HG03354 (cell line): ENCODE measurements around the gene NARF.
"Not testable (repeated sequence)": the region's sequence is repeated elsewhere in the genome, so short reads cannot be mapped to it uniquely, and the experiment has no call there.

ENCODE experiments used
- ATAC-seq: cut with Tn5 transposase; IDR thresholded peaks from one replicate; pipeline ENCODE4 v1.9.1; 2021; ENCODE audit warnings: mild to moderate bottlenecking; ENCODE audit not compliant: unreplicated experiment, poor library complexity, severe bottlenecking

The NARF gene

DNA sequence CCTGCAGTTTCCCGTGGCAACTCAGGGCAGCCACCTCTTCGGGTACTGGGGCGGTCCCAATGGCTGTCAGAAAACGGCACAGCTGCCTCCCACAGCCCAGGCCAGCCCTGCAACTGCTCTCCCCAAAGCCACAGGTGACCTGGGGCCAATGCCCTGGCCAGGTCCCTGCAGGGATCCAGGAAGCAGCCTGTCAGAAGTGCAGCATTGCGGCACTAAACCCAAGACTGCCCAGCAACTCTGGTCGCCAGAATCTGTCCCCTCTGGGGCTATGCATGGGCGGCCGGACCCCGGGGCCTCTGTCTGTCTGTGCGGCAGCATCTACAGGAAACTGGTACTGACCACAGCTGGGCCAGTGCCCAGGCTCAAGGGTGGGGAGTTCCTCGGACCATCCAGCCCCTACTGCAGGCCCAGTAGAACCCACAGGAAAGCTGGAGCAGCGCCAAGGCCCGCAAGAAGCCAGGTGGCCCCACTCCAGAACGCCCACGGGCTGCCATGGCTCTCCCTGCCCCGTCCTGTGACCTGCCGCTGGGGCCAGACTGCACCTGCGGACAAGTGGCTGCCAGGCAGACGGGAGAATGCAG lies 13.5 kb upstream of the NARF start:
- ATAC-seq = no peak

DNA sequence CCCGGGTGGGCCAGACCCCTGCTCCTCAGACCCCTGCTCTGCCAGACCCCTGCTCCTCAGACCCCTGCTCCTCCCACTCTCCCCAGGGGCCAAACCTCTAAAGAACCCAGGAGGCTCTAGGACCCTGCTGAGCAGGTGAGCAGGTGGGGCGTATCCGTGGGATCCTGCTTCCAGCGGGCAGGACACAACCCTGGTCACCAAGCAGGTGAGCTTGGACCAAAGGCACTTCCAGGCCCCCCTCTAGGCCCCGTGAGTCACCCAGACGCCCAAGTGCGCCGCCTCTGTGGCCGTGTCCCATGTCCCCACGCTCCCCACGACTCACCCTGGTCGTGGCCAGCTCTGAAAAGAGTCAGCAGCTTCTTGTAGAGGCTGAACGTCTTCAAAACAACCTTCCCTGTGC lies 13.0 kb upstream of the NARF start:
- no peak for ATAC-seq

DNA sequence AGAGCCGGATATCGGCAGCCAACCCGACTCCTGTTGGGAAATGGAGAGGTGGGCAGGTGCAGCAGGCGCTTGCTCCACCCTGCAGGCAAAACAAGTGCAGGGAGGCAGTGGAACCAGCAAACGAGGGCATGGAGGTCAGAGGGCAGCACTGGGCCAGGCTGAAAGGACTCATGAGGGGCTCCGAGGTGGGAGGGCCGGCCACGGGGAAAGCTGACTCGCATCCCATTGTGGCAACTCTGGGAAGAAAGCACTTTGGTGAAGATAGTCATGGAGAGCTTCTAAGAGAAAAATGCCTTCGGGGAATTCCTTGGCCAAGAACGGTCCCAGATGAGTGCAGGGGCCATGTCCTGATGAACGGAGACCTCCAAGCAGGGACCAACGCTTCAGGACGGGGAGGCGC lies 12.4 kb upstream of the NARF start:
- no peak for ATAC-seq

DNA sequence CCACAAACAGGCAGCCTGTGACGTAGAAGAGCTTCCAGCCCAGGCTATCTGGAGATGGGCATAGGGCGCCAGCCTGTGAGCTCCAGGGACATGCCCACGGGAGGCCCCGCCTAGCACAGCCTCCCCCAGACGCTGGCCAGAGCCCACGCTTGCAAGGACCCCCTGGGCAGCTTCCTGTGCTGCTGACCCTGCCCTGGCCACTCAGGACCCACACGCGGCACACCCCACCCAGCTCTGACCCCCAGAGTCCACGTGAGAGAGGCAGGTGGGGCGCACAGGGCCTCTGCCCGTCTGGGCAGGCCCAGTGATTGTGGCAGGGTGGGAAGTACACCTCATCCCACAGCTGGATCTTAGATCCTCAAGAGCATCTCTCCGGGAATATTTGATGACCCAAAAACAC lies 11.9 kb upstream of the NARF start:
- ATAC-seq = no peak

DNA sequence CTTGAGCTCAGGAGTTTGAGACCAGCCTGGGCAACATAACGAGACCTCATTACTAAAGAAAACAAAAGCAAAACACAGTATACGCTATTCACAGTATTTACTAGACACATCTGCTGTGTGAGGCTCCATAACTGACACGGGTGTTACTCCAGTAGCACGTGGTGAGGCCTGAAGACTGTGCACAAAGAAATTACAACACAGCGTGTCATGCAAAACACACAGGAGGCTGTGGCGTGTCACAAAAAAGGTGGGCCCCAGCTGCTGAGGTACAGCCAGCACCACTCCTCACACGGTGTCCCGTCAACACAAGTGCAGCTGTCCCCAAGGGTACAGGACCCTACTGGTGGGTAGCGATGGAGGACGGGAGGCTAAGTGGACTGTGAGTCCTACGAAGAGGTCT lies 10.7 kb upstream of the NARF start:
- ATAC-seq = no peak

DNA sequence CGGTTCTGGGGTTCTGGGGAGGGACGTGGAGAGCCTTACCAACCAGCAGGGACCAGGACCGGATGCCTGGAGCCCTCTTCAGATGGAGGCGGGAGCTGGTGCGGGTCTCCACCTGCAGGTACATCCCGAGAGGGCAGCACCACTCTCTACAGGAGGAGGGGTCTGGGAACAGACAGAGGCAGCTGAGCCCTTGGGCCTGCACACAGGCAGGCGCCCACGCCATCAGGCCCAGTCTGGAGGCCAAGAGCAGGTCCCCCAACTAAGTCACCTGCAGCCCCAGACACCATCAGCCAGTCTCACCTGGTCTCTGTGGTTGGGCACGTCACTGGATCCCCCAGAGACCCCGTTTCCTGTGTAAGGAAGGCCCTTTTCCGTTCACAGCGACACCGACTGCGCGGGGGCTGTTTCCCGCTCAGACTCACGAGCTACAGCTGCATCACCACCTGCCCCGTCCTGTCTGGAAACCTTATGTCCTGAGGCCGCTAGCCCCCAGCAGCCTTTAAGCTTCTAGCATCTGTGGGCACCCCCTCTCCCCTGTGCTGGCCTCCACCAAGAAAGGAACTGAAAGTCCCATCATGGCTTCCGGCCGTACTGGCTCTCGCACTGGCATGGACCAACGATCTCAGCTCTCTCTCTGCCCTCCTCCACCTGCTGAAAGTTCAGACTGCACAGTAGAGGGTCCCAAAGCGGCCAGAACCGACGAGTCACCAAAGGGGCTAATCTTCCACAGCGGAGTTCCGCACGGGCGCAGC lies 9.2 kb upstream of the NARF start:
- ATAC-seq = peak; percentile 66

DNA sequence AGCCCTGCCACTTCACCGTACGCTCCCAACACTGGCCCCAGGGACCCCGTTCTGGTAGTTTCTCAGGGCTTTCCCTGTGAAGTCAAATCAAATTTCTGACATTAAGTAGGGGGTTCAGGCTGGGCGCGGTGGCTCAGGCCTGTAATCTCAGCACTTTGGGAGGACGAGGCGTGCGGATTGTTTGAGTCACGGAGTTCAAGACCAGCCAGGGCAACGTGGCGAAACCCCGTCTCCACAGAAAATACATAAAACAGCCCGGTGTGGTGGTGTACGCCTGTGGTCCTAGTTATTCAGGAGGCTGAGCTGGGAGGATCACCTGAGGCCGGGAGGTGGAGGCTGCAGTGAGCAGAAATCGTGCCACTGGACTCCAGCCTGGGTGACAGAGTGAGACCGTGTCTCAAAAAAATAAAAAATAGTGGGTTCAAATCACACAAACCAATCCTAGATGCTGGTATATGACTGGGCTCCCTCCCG lies 8.6 kb upstream of the NARF start:
- ATAC-seq = no peak

DNA sequence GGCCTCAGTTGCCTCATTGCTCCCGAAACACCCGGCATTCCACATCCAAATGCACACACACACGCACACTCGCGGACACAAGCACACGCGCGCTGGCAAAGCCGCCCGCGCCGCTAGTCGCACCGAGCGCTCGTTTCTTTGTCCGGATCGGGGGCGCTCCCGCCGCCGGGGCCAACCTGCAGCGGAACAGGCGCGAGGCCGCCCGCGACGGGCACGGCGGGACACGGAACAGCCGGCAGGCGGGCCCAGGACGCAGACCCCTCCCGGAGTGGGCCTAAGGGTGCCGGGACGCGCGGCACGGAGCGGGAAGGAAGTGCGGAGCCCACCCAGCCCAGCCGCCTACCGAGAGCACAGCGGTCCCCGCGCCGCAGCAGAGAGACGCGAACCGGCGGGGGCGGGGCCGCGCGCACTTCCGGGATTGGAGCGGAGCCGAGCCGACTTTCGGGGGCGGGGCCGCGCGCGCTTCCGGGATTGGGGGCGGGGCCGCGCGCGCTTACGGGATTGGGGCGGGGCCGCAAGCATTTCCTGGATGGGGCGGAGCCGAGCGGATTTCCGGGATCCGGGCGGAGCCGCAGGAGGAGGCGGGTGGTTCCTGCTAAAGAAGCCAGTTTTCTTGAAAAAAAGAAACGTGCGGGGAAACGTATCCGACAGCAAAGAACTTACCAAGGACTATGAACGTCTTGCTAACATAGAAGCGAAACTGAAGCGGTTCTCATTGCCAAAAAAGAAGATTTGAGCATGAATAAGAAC lies 8.0 kb upstream of the NARF start, which contains the start of gene CYBC1:
Gene CYBC1 (minus strand): TSS at position 396 of the 750 bp plus-strand sequence. CDS start 1,498 bp downstream, outside the sequence.
- ATAC-seq = peak; percentile 60

DNA sequence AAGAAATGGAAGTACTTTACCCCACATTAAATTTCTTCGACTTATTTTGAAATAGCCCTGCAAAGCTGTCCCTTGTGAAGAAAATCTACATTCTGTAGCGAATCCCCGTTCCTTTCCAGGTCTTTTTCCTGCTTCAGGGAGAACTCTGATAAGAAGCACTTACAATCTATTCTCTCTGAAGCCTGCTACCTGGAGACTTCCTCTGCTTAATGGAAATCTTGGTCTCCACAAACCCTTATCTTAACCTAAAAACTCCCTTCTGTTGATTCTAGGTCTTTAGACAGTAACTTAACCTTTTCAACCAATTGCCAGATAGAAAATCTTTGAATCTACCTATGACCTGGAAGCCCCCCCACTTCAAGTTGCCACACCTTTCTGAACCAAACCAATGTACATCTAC lies 6.4 kb upstream of the NARF start:
- no peak for ATAC-seq

DNA sequence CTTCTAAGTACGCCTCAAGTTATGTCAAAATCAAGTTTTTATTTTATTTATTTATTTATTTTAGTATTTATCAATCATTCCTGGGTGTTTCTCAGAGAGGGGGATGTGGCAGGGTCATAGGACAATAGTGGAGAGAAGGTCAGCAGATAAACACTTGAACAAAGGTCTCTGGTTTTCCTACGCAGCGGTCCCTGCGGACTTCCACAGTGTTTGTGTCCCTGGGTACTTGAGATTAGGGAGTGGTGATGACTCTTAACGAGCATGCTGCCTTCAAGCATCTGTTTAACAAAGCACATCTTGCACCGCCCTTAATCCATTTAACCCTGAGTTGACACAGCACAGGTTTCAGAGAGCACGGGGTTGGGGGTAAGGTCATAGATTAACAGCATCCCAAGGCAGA lies 5.4 kb upstream of the NARF start:
- ATAC-seq = not testable (repeated sequence)

DNA sequence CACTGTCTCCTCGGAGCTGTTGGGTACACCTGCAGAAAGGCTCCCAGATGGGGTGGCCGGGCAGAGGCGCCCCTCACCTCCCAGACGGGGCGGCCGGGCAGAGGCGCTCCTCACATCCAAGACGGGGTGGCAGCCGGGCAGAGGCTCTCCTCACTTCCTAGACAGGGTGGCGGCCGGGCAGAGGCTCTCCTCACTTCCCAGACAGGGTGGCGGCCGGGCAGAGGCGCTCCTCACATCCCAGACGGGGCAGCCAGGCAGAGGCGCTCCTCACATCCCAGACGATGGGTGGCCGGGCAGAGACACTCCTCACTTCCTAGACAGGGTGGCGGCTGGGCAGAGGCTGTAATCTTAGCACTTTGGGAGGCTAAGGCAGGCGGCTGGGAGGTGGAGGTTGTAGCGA lies 4.8 kb upstream of the NARF start:
- ATAC-seq = not testable (repeated sequence)

DNA sequence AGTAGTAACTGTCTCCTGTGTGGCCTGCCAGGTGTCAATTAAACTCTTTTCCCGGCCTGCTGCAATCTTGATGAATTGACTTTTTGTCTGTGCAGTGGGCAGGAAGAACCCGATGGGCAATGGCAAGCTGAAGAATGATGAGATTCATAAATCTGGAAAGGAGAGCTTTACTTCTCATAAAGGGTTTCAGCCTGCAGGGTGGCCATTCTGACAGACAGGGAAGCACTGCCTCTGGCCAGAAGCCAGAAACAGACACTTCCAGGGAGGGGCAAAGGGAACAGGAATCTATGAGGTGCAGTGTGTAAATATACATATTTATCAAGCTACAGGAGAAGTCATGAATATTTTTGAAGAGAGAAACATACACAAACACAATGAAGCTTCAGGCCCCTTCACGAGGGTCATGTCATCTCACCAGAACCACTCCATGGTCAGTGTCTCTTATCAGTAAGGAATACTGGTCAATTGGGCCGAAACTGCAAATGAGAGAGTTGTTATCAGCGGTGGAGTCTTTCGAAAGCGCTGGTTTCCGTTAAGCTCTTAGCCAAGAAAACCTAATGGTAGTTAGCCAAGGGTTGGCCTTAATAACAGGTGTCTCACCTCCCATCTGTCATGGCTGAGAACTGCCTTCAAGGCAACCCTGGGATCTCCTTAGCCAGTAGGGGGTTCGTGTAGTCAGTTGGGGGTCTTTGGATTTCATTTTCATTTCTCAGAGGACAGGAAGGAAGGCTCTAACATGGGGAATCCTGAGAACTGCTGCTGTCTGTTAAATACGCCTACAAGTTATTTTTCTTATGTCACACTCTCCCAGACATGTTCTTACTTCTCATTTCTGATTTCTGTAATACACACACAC lies 1.2 kb upstream of the NARF start:
- ATAC-seq = no peak

DNA sequence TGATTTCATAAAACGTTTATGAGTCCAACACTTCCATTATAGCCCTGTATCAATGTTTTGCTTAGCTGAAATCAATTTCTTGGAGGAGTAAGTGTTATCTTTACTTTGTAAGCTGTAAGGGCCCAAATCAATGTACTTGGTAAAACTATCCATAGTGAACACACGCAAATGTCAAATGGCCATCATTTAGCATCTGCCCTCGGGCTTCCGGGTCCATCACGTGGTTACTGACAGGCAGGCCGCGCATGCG lies 687 bp upstream of the NARF start:
- ATAC-seq = no peak

DNA sequence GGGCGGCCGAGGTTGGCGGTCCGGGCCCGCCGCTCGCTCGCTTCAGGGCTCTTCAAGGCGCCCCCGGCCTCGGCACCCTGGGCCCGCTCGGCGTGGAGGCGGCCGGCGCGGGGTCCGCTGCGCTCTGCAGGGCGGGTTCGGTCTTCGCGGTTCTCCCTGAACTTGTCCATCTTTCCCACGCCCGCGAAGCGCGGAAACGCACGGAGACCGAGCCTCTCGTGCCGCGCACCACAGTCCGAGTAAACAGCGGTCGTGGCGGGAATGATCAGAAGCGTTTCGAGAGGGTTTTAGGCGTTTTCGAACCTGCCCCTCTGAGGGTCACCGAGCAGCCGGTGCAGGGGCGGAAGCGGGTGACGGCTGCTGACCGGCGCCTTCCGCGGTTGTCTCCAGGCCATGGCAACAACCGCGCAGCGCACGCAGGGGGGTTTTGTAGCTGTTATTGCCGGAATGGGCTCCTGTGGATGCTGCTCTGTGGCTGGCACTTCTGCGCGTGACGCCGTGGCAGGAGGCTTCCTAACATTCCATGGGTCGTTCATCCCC lies 414 bp downstream of the NARF start:
- no peak for ATAC-seq

DNA sequence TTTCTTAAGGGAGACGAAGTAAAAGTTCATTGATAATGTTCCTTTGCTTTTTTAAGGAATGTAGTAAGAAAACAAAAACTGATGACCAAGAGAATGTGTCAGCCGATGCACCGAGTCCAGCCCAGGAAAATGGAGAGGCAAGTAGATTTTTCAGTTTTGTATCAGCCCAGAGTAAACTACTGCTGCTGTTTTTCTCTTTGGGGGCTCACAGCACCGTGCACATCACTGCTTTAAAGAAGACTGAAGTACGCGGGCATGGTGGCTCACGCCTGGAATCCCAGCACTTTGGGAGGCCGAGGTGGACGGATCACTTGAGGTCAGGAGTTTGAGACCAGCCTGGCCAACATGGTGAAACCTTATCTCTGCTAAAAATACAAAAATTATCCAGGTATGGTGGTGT lies 1.4 kb downstream of the NARF start:
- not testable (repeated sequence) for ATAC-seq

DNA sequence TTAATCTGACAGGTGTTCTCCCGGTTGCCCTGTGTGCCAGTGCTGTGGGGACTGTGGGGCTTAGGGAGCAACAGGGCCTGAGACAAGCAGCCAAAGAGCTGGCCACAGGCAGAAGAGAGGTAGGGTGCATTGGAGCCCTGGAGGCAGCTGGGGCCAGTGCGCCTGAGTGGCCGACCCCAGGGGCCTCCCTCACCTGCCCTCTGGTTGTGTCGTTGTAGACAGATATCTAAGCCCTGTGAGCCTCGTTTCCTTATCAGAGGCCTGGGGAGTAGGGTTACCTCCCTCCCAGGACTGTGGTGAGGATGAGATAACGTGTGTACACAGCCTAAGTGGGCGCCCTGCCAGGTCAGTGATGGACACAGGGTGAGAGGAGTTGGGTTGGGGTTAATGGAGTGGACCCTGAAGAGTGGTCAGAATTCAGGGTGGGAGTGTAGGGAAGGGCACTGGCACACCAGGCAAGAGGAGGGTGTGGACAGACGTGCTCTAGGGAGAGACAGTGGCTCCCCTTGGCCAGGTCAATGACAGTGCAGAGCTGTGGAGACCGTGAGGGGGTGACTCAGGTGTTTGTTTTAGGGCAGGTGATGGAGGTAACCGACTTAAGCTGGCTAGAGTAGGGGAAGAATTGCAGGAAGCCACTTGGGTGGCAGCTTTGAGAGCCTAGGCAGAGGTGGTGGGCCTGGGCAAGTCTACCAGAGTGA lies 3.4 kb downstream of the NARF start:
- no peak for ATAC-seq

DNA sequence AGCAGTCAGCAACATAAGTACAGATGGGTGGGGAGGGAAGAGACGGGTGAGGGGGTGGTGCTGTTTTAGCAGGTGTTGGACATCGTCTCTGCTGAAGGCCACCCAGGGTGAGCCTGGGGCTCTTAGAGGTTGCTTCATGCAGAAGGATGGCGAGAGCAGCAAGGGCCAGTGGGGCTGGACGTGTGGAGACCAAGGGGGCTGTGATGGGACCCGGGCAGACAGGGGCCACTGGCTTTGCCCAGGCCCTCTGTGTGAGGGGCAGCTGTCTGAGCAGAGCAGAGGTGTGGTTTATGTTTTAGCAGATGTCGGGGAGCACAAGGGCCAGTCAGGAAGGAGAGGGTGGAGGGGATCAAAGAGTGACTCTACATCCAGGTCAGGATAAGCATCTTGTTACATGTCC lies 4.8 kb downstream of the NARF start:
- ATAC-seq = no peak

DNA sequence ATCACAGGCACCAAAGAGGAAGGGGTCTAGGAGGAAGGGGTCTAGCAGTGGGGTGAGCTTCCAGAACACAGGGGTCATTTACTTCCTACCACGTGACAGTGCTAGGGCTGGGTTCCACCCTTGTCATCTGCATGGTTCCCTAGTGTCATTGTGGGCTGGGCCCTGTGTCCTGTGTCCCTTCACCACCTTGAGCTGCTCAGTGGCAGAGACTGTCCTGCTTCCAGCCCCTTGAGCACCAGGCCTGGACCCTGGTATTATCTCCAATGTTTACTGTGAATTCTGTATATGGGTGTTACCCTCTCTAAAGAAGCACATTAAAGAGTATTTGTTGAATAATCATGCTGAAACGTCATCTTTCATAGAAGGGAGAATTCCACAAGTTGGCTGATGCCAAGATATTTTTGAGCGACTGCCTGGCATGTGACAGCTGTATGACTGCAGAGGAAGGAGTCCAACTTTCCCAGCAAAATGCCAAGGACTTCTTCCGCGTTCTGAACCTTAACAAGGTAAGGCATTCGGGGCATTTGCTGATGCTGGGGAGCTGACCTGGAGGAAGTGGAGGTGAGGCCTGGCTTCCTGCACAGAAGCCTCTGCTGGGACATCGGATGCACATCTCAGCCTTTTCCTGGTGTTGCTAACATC lies 5.5 kb downstream of the NARF start:
- ATAC-seq = no peak

DNA sequence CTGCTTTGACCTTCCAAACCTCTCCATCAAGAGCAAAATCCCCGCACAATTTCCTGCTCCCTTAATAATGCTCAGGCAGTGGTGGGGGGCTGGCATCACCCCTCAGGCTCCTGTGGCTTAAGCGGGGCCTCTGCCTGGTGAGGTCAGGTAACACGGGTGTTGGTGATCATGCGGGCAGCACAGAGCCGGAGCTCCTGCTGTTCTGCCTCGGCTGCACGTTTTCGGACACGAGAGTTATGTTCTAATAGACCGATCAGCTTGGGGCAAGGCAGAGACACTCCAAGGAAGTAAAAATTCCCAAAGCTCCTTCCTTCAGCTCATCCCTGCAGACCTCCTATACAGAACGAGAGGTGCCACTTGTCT lies 6.0 kb downstream of the NARF start:
- ATAC-seq = no peak
